ENCODE data around the gene BTBD6. TPM values are rescaled to one million over a fixed set of nuclear protein-coding genes. Genes with fewer than 3 reads are reported as not detected.
A peak's percentile ranks its signal among the peaks of the same experiment; 100 is the strongest.

The BTBD6 gene
- total and polyA plus RNA-seq, 2 of the 8 experiments (the other 6 are each of a cell fraction or from before 2014, with no cell fraction given): 10.1 to 10.2 TPM

DNA sequence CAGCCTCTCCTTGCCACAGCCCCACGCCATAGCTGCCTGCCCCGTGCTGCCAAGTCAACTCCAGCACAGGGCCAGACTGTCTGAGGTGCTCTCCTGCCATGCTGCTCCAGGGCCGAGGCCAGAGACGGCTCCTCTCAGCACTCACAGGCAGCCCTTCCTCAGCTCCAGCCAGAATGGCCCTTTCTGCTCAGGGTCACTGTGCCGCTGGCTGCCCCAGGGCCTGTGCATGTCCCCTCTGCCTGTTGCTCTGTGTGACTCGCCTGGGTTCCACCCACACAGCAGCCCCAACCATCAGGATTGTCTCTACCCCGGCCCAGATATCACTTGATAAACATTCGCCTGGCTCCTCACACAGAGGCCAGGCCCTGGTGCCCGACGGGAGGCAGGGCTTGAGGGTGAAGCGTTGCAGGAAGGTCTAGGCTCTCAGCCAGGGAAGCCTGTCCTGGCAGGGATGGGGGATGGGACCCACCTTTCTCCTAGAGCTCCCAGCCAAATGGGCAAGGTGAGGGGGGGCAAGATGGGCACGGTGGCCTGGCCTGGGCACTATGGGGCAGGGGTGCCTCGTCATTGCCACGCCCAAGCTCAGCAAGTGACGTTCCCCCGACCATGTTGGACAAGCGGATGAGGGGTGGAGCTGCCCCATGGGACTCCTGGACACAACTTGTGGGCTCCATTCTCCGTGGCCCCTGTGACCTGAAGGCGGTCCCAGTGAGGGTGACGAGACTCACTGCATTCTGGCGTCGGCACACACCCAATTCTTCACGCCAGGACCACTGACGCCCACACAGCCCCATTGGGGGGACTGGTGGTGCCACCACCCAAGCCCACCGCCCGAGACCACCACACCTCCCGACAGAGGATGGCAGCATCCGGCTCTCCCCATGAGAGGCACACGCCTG is 27.4 kb upstream of the BTBD6 start:
- CTCF ChIA-PET (ENCODE audit: partially characterized antibody): interaction anchor here (1.9 kb wide), 1 partner anchor 18 kb away, joined by 8 read pairs; no protein-coding TSS in a partner anchor
- no peak for TF ChIP-seq NRF1 (IDR thresholded peaks at IDR 0.05; ENCODE audit: low read depth, low read length)
- no peak for TF ChIP-seq SUZ12 (IDR thresholded peaks at IDR 0.05; ENCODE audit: low read length)
- TF ChIP-seq YY1 (IDR thresholded peaks at IDR 0.05; ENCODE audit: low read depth, low read length): no peak
- no peak for TF ChIP-seq PHF8 (conservative IDR thresholded peaks at IDR 0.05; ENCODE audit: low read depth, low read length)
- no peak for TF ChIP-seq BACH1 (IDR thresholded peaks at IDR 0.05; ENCODE audit: low read length)
- no peak for TF ChIP-seq SIRT6 (IDR thresholded peaks at IDR 0.05; ENCODE audit: low read length)
- TF ChIP-seq CBX5 (IDR thresholded peaks at IDR 0.05; ENCODE audit: low read depth, low read length): no peak
- no peak for TF ChIP-seq GTF2F1 (IDR thresholded peaks at IDR 0.05; ENCODE audit: borderline replicate concordance, low read depth, low read length)
- no peak for TF ChIP-seq FOSL1 (IDR thresholded peaks at IDR 0.05; ENCODE audit: insufficient read depth, low read depth, low read length)
- no peak for TF ChIP-seq KDM5A (IDR thresholded peaks at IDR 0.05; ENCODE audit: low read length)
- no peak for TF ChIP-seq KDM1A (IDR thresholded peaks at IDR 0.05; ENCODE audit: borderline replicate concordance, low read length)
- TF ChIP-seq SP4 (IDR thresholded peaks at IDR 0.05; ENCODE audit: low read length): no peak
- TF ChIP-seq RAD21 (IDR thresholded peaks at IDR 0.05 in 1 of 2, conservative IDR thresholded peaks at IDR 0.05 in 1 of 2; ENCODE audit: low read depth in 2 of 2, low read length in 2 of 2): no peak

More for the DNA sequence above, 27.4 kb upstream of the BTBD6 start:
- Histone ChIP-seq H2BK12ac (ENCODE audit: low read depth, low read length) (no peak overlapping the region), H4K20me1 (replicated peaks in 1 of 2; ENCODE audit: control insufficient read depth in 1 of 2, insufficient read depth in 2 of 2, low read length in 2 of 2) (peaks cover 0 to 9% of the 10 kb centered on the region in 2 experiments), H2AFZ (ENCODE audit: low read length) (no peak overlapping the region), H3K23me2 (ENCODE audit: low read depth, low read length) (peaks cover 2% of the 10 kb centered on the region; the same call in 1 of the 2 replicates), H4K8ac (ENCODE audit: extremely low read depth, insufficient read depth, low read length) (peak overlapping the region; percentile 46; the same call in 1 of the 2 replicates), H2AK5ac (ENCODE audit: low read depth, low read length) (no peak overlapping the region), H3K27me3 (replicated peaks in 1 of 4; ENCODE audit: control insufficient read depth in 3 of 4, extremely low read depth in 1 of 4, insufficient read depth in 3 of 4, low read length in 3 of 4) (no peaks in the 10 kb centered on the region), H3K23ac (ENCODE audit: insufficient read length) (no peak overlapping the region), H3K79me2 (ENCODE audit: control insufficient read depth in 1 of 2, insufficient read depth in 2 of 2, low read length in 2 of 2) (no peaks in the 10 kb centered on the region), H2BK120ac (replicated peaks; ENCODE audit: low read depth, low read length) (no peak overlapping the region), H3K9ac (replicated peaks in 1 of 4; ENCODE audit: extremely low read depth in 1 of 4, low read depth in 3 of 4, low read length in 3 of 4) (no peak overlapping the region), H3K4ac (replicated peaks; ENCODE audit: insufficient read length, low read depth, low read length) (no peak overlapping the region), H3K36me3 (ENCODE audit: control insufficient read depth in 2 of 4, insufficient read depth in 4 of 4, low read length in 3 of 4) (no peaks in the 10 kb centered on the region; a peak in 2 of 8 replicates), H3K18ac (ENCODE audit: extremely low read depth, low read length) (no peak overlapping the region), H4K5ac (ENCODE audit: insufficient read length, low read depth, low read length) (no peak overlapping the region), H3K4me2 (ENCODE audit: insufficient read depth in 1 of 2, low read depth in 2 of 2, low read length in 2 of 2) (no peak overlapping the region), H4K91ac (replicated peaks; ENCODE audit: insufficient read length, low read length) (no peak overlapping the region), H3K79me1 (ENCODE audit: low read depth, low read length) (no peaks in the 10 kb centered on the region), H3K4me1 (replicated peaks in 1 of 4; ENCODE audit: control insufficient read depth in 3 of 4, insufficient read depth in 4 of 4, low read length in 3 of 4) (no peaks in the 10 kb centered on the region), H3K4me3 (ENCODE audit: extremely low read depth in 1 of 4, insufficient read depth in 2 of 4, low read depth in 3 of 4, low read length in 4 of 4) (no peak overlapping the region), H3K14ac (ENCODE audit: insufficient read length) (no peak overlapping the region), H2BK15ac (ENCODE audit: low read length) (no peak overlapping the region), H2BK20ac (ENCODE audit: low read length) (no peak overlapping the region), H3K27ac (ENCODE audit: low read depth, low read length) (no peak overlapping the region), H3K9me3 (ENCODE audit: insufficient read depth in 2 of 2, low read depth in 1 of 2, low read length in 1 of 2) (no peaks in the 10 kb centered on the region), H2BK5ac (ENCODE audit: low read depth, low read length) (no peak overlapping the region; the same call in 1 of the 2 replicates), H3K56ac (replicated peaks; ENCODE audit: insufficient read length, low read depth, low read length) (no peak overlapping the region)
- DNase-seq (ENCODE audit: low read depth in 1 of 2, low spot score in 2 of 2) (no peak), FAIRE-seq (no peak)
- POLR2A ChIA-PET (ENCODE audit: partially characterized antibody): no interaction called here
- WGBS, 2 experiments (ENCODE audit: extremely low coverage in 1 of 2, insufficient coverage in 1 of 2, insufficient read length in 1 of 2, insufficient replicate concordance in 2 of 2, low coverage in 1 of 2, low lambda C conversion rate in 2 of 2, missing lambda C conversion rate in 1 of 2): 90% methylated on average over 29 of the region's 29 CpGs; no CpG with 5 or more reads in 1 of the 2 experiments

Measured in H1 (cell line).